GM21717 (cell line): Measurements from ENCODE around the gene ZNF827.

ENCODE experiments used
- ATAC-seq: cut with Tn5 transposase; IDR thresholded peaks from one replicate; pipeline ENCODE4 v1.9.1; 2021; ENCODE audit warnings: mild to moderate bottlenecking, moderate library complexity; ENCODE audit not compliant: unreplicated experiment

Gene ZNF827

GRCh38 chr4:145895056-145895455 is 43.6 kb downstream of the ZNF827 start:
- no peak for ATAC-seq

GRCh38 chr4:145891958-145892357 is 46.7 kb downstream of the ZNF827 start:
- no peak for ATAC-seq

- ATAC-seq = no peak
Observed at GRCh38 chr4:145890689-145891088, 47.9 kb downstream of the ZNF827 start.

- ATAC-seq = no peak
Observed at GRCh38 chr4:145888393-145888792, 50.2 kb downstream of the ZNF827 start.

- ATAC-seq = no peak
Observed at GRCh38 chr4:145887241-145887991, 51.2 kb downstream of the ZNF827 start.

GRCh38 chr4:145886871-145887240 is 51.8 kb downstream of the ZNF827 start:
- no peak for ATAC-seq

- ATAC-seq = no peak
Observed at GRCh38 chr4:145885666-145886065, 53.0 kb downstream of the ZNF827 start.

- no peak for ATAC-seq
Observed at GRCh38 chr4:145884775-145885174, 53.8 kb downstream of the ZNF827 start.

- no peak for ATAC-seq
Observed at GRCh38 chr4:145883101-145883694, 55.4 kb downstream of the ZNF827 start.

- no peak for ATAC-seq
Observed at GRCh38 chr4:145882604-145883003, 56.0 kb downstream of the ZNF827 start.

GRCh38 chr4:145881989-145882388 is 56.6 kb downstream of the ZNF827 start:
- peak; percentile 84 for ATAC-seq

GRCh38 chr4:145881576-145881975 is 57.0 kb downstream of the ZNF827 start:
- peak; percentile 46 for ATAC-seq

GRCh38 chr4:145880355-145880960 is 58.2 kb downstream of the ZNF827 start:
- no peak for ATAC-seq

- no peak for ATAC-seq
Observed at GRCh38 chr4:145879598-145879997, 59.0 kb downstream of the ZNF827 start.

- no peak for ATAC-seq
Observed at GRCh38 chr4:145878501-145879435, 59.9 kb downstream of the ZNF827 start.

GRCh38 chr4:145876531-145877180 is 62.0 kb downstream of the ZNF827 start:
- no peak for ATAC-seq

GRCh38 chr4:145873901-145874300 is 64.7 kb downstream of the ZNF827 start:
- ATAC-seq = no peak

- no peak for ATAC-seq
Observed at GRCh38 chr4:145871209-145871608, 67.4 kb downstream of the ZNF827 start.

GRCh38 chr4:145870155-145871020 is 68.2 kb downstream of the ZNF827 start:
- no peak for ATAC-seq
